ENCODE data around the gene EML1.
"Not testable (repeated sequence)": the region's sequence is repeated elsewhere in the genome, so short reads cannot be mapped to it uniquely, and the experiment has no call there.

EML1 gene

DNA sequence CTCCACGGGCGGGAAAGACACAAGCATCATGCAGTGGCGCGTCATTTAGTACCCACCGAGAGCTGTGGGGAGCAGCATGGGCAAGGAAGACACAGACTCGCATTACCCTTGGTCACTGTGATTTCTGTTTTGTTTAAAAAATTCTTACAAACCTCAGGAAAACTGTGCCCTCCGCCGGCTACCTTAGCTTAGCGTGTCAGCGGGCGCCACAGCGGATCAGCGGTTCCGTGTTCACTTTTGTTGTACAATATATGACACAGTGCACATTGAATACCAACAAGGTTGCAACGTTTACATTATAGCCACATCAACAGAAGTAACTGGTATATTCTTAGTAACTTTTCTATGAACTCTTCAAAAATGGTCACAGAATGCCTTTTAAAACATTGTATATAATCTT, 146.9 kb downstream of the EML1 start:
- DNase-seq, result no peak

- no peak for DNase-seq
Observed at GRCh38 chr14:99941211-99941610, 148.0 kb downstream of the EML1 start.

- DNase-seq, result no peak
Observed at GRCh38 chr14:99943620-99944019, 150.4 kb downstream of the EML1 start.

DNA sequence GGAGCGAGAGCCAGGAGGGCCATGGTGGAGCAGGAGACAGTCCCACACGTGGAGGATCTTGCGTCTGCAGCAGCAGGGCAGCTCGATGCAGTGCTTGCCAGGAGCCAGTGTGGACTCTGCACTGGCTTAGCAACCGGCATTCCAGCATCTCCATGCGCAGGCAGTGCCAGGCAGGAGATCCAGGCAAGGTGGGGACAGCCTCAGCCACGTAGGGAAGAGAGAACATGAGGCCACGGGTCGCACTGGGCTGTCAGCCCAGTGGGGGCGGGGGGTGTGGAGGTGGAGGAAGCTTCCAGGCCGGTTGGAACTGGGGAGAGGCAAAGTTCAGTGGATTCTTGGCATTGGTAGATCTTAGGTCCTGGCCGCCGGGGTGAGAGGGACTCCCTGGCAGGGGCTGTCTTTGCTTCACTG, 151.0 kb downstream of the EML1 start:
- no peak for DNase-seq

- DNase-seq, result no peak
Observed at GRCh38 chr14:99945732-99946651, 152.8 kb downstream of the EML1 start.

GRCh38 chr14:99946652-99947489, 153.7 kb downstream of the EML1 start:
- DNase-seq, result peak; percentile 58

- DNase-seq, result no peak
Observed at GRCh38 chr14:99947695-99948094, 154.5 kb downstream of the EML1 start.

DNA sequence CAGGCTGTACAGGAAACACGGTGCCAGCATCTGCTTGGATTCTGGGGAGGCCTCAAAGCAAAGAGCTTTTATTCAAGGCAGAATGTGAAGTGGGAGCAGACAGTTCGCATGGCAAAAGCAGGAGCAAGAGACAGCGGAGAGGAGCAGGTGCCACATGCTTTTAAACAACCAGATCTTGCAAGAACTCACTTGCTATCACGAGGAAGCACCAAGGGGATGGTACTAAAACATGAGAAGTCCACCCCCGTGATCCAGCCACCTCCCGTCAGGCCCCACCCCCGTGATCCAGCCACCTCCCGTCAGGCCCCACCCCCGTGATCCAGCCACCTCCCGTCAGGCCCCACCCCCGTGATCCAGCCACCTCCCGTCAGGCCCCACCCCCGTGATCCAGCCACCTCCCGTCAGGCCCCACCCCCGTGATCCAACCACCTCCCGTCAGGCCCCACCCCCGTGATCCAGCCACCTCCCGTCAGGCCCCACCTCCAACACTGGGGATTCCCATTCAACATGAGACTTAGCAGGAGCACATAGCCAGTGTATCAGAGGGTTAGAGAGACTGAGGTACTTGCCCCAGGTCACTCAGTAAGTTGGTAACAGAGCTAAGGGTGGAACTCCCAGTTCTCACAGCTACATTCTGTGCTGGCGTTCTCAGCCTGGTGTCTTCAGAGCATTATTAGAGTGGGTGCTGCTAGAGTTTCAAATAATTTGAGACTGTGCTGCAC, 156.0 kb downstream of the EML1 start:
- DNase-seq, result not testable (repeated sequence)

DNA sequence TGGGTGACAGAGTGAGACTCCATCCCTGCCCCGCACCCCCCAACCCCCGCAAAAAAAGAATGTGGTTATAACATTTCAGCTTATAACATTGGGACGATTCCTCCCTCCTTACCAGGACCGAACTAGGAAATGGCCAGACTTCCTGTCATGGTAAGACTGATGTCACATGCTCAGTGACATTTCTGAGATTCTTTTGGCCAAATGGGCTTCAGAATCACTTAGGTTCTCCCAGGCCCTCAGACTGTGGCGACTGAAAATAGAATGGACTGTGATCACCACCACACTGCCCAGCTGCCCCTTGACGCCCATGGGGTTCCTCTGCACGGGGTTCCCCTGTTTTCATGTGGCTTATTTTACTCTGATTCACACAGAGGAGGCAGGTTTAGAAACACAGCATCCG, 157.0 kb downstream of the EML1 start:
- DNase-seq, result no peak

DNA sequence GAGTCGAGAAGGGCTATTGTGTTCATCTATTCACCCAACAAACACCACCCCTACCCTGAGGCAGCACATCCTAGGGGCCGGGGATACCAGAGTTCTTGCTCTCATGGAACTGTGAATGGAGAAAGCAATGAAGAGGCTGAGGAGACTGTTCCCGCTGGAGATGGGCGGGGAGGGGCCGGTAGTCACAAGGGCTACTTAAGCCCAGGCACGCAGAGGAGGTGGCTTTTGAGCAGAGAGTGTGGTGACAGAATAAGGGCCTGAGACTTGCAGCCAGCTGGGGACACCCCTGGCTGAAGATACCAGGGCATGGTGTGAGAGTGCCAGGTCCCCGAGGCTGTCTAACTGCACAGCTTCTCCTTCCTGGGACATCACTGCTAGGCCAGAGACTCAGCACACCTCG, 157.9 kb downstream of the EML1 start:
- DNase-seq, result no peak

DNA sequence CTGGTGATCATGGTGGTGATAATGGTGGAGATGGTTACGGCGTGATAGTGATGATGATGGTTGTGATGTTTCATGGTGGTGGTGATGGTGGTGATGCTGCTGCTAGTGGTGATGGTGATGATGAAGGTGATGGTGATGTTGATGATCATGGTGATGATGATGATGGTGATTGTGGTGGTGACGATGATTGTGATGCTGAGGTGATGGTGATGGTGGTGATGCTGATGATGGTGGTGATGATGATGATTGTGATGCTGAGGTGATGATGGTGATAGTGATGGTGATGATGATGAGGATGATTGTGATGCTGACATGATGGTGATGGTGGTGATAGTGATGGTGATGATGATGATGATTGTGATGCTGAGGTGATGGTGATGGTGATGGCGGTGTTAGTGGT, 158.8 kb downstream of the EML1 start:
- no peak for DNase-seq

- no peak for DNase-seq
Observed at GRCh38 chr14:99952453-99952852, 159.2 kb downstream of the EML1 start.

DNA sequence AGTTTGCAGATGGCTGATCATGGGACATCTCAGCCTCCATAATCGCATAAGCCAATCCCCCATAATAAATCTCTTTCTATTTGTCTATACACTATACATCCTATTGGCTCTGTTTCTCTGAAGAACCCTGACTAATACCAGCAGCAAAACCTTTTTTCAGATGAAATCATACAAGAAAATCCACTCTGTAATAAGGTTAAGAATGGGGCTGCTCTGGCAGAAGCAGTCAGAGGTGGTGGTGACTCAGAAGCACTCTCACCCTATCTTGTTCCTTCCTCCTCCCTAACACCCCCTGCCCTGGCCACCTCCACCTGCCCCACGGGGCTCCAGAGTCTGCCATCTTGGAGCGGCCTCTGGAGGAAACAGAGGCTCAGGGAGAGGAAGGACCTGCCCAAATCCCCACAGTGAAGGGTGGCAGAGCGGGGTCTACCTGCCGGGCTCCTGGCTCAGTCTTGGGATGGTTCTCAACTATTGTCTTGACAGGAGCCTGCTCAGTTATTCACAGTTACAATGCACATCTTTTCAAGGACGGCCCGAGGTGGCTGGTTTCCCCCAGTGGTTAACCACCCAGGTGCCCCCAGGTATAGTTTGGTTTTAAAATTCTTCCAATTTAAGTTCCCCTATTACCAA, 162.7 kb downstream of the EML1 start:
- no peak for DNase-seq

DNA sequence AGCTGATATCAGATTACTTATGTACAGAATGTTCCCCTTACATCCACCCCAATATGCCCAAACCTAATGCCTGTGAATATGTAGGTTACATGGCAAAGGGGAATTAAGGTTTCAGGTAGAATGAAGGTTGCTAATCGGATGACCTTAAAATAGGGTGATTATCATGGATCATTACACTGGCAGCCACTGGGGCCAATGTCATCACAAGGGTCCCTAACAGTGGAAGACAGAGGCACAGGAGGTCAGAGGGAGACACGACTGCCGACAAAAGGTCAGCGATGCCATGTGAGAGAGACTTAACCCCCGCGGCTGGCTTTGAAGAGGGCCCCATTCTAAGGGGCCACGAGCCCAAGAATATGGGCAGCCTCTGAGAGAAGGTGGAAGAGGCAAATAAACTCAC, 165.2 kb downstream of the EML1 start:
- no peak for DNase-seq

GRCh38 chr14:99961826-99962518, 168.8 kb downstream of the EML1 start:
- no peak for DNase-seq

- no peak for DNase-seq
Observed at GRCh38 chr14:99964979-99965378, 171.8 kb downstream of the EML1 start.

GRCh38 chr14:99966037-99966835, 173.0 kb downstream of the EML1 start:
- DNase-seq, result no peak

DNA sequence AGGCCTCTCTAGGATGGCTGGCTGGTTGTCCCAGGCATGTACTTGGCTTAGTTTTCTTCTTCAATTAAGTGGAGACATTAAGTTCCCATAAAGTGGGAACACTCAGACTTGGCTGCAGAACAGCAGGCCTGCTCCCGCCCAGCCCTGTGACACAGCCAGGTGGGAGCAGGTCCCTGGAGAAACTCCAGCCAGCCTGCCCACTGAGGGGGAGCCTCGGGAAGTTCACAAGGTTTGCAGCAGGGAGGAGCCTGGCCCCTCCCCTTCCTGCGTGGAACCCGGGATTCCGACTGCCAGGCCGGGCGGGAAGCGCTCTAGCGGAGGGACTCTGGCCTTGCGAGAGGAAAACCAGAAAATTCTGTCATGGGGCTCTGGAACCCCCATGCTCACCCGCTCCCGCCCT, 173.7 kb downstream of the EML1 start:
- DNase-seq, result no peak

DNA sequence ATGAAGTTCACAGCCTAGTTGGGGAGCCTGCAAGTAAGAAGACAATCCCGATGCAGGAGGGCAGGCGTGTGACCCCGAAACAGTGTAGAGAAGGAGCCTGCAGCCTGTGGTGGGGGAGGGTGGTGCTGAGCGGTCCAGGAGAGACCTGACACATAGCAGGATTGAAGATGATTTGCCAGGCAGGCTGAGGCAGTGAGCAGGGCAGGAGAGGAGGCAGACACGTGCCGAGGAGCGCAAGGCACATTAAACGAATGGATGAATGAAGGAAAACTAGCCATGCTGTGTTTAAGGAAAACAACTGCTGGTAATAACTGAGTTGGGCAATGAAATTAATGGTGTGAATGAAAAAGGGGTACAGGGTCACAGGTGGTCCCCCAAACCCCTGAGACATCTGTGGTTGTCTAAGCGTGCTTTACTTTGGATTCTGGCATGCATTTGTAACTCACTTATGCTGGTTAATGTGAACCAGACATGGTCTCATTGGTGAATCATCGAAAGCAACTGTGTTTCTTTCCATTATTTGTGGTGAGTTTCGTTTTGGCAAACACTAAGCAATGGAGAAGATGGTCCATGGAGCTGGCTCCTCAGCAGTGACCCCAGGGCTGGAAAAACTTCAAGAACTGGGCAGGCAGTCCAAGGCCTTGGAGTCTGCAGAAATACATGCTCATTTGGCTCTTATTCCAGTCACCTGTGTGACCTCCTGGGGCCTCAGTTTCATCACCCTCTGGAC, 175.1 kb downstream of the EML1 start:
- no peak for DNase-seq

- no peak for DNase-seq
Observed at GRCh38 chr14:99968941-99969340, 175.7 kb downstream of the EML1 start.
